Pancreas (tissue), 10 donors: Measurements from ENCODE around the gene SCRN1. TPM values are rescaled to one million over a fixed set of nuclear protein-coding genes. Genes with fewer than 3 reads are reported as not detected.

ENCODE experiments used
- ATAC-seq, 4 donors: fragments of 200-7000 bp; cut with Tn5 transposase; one replicate each; pipeline versions ENCODE4 v1.8.0 to v1.9.1; 2020; ENCODE audit warnings: mild to moderate bottlenecking in 4 of 4, moderate library complexity in 4 of 4
- DNase-seq, 6 donors: peaks; one replicate each; pipeline ENCODE4 v3.0.0-alpha.2; 2020
- FAIRE-seq: peaks from 2 replicates; lab custom pipeline; 2012; peaks lifted over from hg19 to GRCh38; lab: Jason Lieb, UNC
- H3K27ac ChIP-seq, 4 donors: fragments of 200-600 bp; sonication (generic); 1 replicate in 3 of 4; 2 replicates in 1 of 4; pipeline versions ENCODE4 v1.5.0 to v1.8.0; 2020
- H3K27me3 ChIP-seq, 4 donors: fragments of 200-600 bp; one replicate each; pipeline ENCODE4 v1.8.0; 2021
- H3K36me3 ChIP-seq, 3 donors: fragments of 200-600 bp; sonication (generic) in 1 of 3; one replicate each; pipeline versions ENCODE4 v1.5.0 to v1.8.0; 2020 to 2021
- H3K4me1 ChIP-seq, 3 donors: fragments of 200-600 bp; one replicate each; pipeline ENCODE4 v1.8.0; 2021
- H3K4me3 ChIP-seq, 4 donors: fragments of 200-600 bp; sonication (generic) in 2 of 4; one replicate each; pipeline versions ENCODE4 v1.5.0 to v1.8.0; 2020 to 2021
- H3K9me3 ChIP-seq, 4 donors: fragments of 200-600 bp; one replicate each; pipeline ENCODE4 v1.8.0; 2021
- WGBS, 2 donors: extraction: QIAGEN DNeasy Blood & Tissue Kit; methylation state at CpG; one replicate each; pipeline ENCODE4 v1.1.7; 2013; 5-methylcytosine and 5-hydroxymethylcytosine counted together
- intact Hi-C, 3 donors: fragments of 100-400 bp; cut with DNase I; formaldehyde crosslinking; loops; one replicate each; pipeline versions ENCODE4 v1.11.1 to v1.14.2; 2022
- polyA plus RNA-seq, 2 donors: library from polyadenylated mRNA; stranded (reverse); fragments of 200-250 nt; gene quantifications; one replicate each; pipeline ENCODE4 v1.2.3, GENCODE V29; 2013
- total RNA-seq, 6 donors: library from RNA; stranded (reverse); fragmentation: NEBNext Ultra II Directional in 4 of 6; extraction: Animal tissue kit (Norgen Biotek cat#: 25700) in 4 of 6; gene quantifications; one replicate each; pipeline versions ENCODE4 v1.2.1 to v1.2.4, GENCODE V29; 2021 to 2023
- TF ChIP-seq, protein P1 (sequence below), 4 donors: fragments of 200-600 bp; sonication (generic) in 3 of 4; IDR thresholded peaks; one replicate each; pipeline versions ENCODE4 v1.5.0 to v1.8.0; 2021; ENCODE audit warnings: antibody characterized with exemption in 4 of 4
- donor health status: healthy with polysubstance abuse.
- donor health status: DM: no; HTN: no; CAD: no; lungs with moderate emphysema.
- donor health status: DM: no; HTN: no; CAD: no.
- donor health status: control.
- donor health status: control.
- donor health status: Bipolar disorder and iron deficiency.
- donor health status: DM: yes; HTN: yes; CAD: no.
- donor health status: DM: no; HTN: no; CAD: no.
- donor health status: DM: no; HTN: no; CAD: no.
- donor health status: DM: yes; HTN: yes; CAD: no.

Gene SCRN1
- total and polyA plus RNA-seq, 8 donors, result 7.7 to 48.0 (median 32.3) TPM

- intact Hi-C loops, result no loop called here
- ATAC-seq (peak in 2 of 4 donors; percentile 32 to 54), FAIRE-seq (no peak), DNase-seq (no peak)
- Histone ChIP-seq H3K9me3 (no peaks in the 10 kb centered on the region), H3K4me3 (no peak overlapping the region), H3K36me3 (no peaks in the 10 kb centered on the region), H3K27ac (no peak overlapping the region), H3K4me1 (no peaks in the 10 kb centered on the region), H3K27me3 (no peaks in the 10 kb centered on the region)
- TF ChIP-seq, protein P1, sequence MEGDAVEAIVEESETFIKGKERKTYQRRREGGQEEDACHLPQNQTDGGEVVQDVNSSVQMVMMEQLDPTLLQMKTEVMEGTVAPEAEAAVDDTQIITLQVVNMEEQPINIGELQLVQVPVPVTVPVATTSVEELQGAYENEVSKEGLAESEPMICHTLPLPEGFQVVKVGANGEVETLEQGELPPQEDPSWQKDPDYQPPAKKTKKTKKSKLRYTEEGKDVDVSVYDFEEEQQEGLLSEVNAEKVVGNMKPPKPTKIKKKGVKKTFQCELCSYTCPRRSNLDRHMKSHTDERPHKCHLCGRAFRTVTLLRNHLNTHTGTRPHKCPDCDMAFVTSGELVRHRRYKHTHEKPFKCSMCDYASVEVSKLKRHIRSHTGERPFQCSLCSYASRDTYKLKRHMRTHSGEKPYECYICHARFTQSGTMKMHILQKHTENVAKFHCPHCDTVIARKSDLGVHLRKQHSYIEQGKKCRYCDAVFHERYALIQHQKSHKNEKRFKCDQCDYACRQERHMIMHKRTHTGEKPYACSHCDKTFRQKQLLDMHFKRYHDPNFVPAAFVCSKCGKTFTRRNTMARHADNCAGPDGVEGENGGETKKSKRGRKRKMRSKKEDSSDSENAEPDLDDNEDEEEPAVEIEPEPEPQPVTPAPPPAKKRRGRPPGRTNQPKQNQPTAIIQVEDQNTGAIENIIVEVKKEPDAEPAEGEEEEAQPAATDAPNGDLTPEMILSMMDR (IDR thresholded peaks at IDR 0.05), result no peak
- 44 to 54% methylated on average over 3 of the region's 3 CpGs for WGBS, 2 donors
Measured at GRCh38 chr7:30012757-30013156, 23.2 kb upstream of the SCRN1 start.

GRCh38 chr7:30010021-30010420, 20.4 kb upstream of the SCRN1 start:
- 85 to 87% methylated on average over 6 of the region's 6 CpGs for WGBS, 2 donors
- DNase-seq (no peak), ATAC-seq (no peak), FAIRE-seq (no peak)
- H3K27ac ChIP-seq, result no peak overlapping the region
- intact Hi-C loops, result no loop called here
- no peak overlapping the region for H3K4me3 ChIP-seq
- no peaks in the 10 kb centered on the region for H3K4me1 ChIP-seq
- TF ChIP-seq, protein P1 (IDR thresholded peaks at IDR 0.05), result no peak
- no peaks in the 10 kb centered on the region for H3K27me3 ChIP-seq
- H3K9me3 ChIP-seq, result no peaks in the 10 kb centered on the region
- no peaks in the 10 kb centered on the region for H3K36me3 ChIP-seq

- ATAC-seq (no peak), DNase-seq (no peak), FAIRE-seq (no peak)
- TF ChIP-seq, protein P1 (IDR thresholded peaks at IDR 0.05), result no peak
- Histone ChIP-seq H3K4me3 (no peak overlapping the region), H3K27me3 (no peaks in the 10 kb centered on the region), H3K36me3 (no peaks in the 10 kb centered on the region), H3K4me1 (no peaks in the 10 kb centered on the region), H3K9me3 (no peaks in the 10 kb centered on the region), H3K27ac (no peak overlapping the region)
- intact Hi-C loops, result no loop called here
- 51 to 54% methylated on average over 3 of the region's 3 CpGs for WGBS, 2 donors
Measured at GRCh38 chr7:30005464-30005863, 15.9 kb upstream of the SCRN1 start.

DNA sequence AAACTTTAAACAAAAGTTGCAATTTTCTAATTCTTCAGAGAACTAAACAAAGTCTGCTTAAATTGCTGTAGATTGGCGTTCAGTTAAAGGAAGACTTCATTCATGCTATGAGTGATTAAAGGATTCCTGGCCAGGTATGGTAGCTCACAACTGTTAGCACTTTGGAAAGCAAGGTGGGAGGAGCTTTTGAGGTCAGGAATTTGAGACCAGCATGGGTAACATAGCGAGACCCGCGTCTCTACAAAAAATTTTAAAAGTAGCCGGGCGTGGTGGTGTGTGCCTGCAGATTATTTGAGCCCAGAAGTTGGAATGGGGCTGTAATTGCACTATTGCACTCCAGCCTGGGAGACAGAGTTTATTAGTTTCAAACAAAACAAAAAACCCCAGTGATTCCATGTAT, 13.5 kb upstream of the SCRN1 start:
- no peak for DNase-seq
- Histone ChIP-seq H3K27ac (no peak overlapping the region), H3K27me3 (no peaks in the 10 kb centered on the region), H3K9me3 (no peaks in the 10 kb centered on the region), H3K4me3 (no peak overlapping the region), H3K4me1 (no peaks in the 10 kb centered on the region), H3K36me3 (no peaks in the 10 kb centered on the region)
- WGBS, 2 donors, result 54 to 66% methylated on average over 6 of the region's 6 CpGs
- FAIRE-seq, result no peak
- intact Hi-C loops, result no loop called here
- TF ChIP-seq, protein P1 (IDR thresholded peaks at IDR 0.05), result no peak
- no peak for ATAC-seq

- Histone ChIP-seq H3K27ac (no peak overlapping the region), H3K27me3 (no peaks in the 10 kb centered on the region), H3K4me1 (no peaks in the 10 kb centered on the region), H3K9me3 (no peaks in the 10 kb centered on the region), H3K4me3 (no peak overlapping the region), H3K36me3 (no peaks in the 10 kb centered on the region)
- FAIRE-seq, result no peak
- ATAC-seq, result no peak
- no peak for DNase-seq
- TF ChIP-seq, protein P1 (IDR thresholded peaks at IDR 0.05), result no peak
- intact Hi-C loops, result no loop called here
- 94 to 96% methylated on average over 2 of the region's 2 CpGs for WGBS, 2 donors
Measured at GRCh38 chr7:30001998-30002397, 12.4 kb upstream of the SCRN1 start.
